OCI-LY7 (cell line): ENCODE measurements around the gene KNDC1. TPM values are rescaled to one million over a fixed set of nuclear protein-coding genes. Genes with fewer than 3 reads are reported as not detected.

Experiments used
- BruUV-seq: library from RNA; stranded (reverse); fragments of 400-500 nt; replicated peaks from 2 replicates; lab custom pipeline; 2021; lab: Mats Ljungman, UMichigan
- CTCF ChIA-PET: fragments of 300-600 bp; sonication (Branson Sonifier 250); formaldehyde crosslinking; loops from one replicate; lab custom pipeline; 2022; ENCODE audit warnings: antibody characterized with exemption; ENCODE audit not compliant: unreplicated experiment; lab: Charles Lee
- POLR2A ChIA-PET: fragments of 300-600 bp; sonication (Branson Sonifier 250); formaldehyde crosslinking; loops from one replicate; lab custom pipeline; 2022; ENCODE audit warnings: antibody characterized with exemption; lab: Charles Lee
- DNase-seq: peaks from one replicate; pipeline ENCODE4 v3.0.0-alpha.2; 2015; ENCODE audit warnings: low spot score
- H2AFZ ChIP-seq: fragments of 200-600 bp; sonication (generic), shearing (Covaris generic); 2 replicates; pipeline ENCODE4 v1.6.1; 2014; ENCODE audit warnings: mild to moderate bottlenecking, antibody characterized with exemption, low read length, moderate library complexity
- H3K27ac ChIP-seq: fragments of 200-600 bp; sonication (generic); 2 replicates; pipeline ENCODE4 v1.5.1; 2014; ENCODE audit warnings: mixed run types, low read depth, mild to moderate bottlenecking, moderate library complexity, low read length, inconsistent platforms; ENCODE audit not compliant: poor library complexity, severe bottlenecking
- H3K36me3 ChIP-seq: fragments of 200-600 bp; sonication (generic); 2 replicates; pipeline ENCODE4 v1.6.1; 2014; ENCODE audit warnings: mild to moderate bottlenecking, antibody characterized with exemption, low read length, moderate library complexity, mixed read lengths; ENCODE audit not compliant: insufficient read depth
- H3K4me1 ChIP-seq: fragments of 200-600 bp; sonication (generic); 2 replicates; pipeline ENCODE4 v1.5.1; 2014; ENCODE audit warnings: mild to moderate bottlenecking, low read length; ENCODE audit not compliant: insufficient read depth, poor library complexity, severe bottlenecking
- H3K4me2 ChIP-seq: fragments of 200-600 bp; sonication (generic); 2 replicates; pipeline ENCODE4 v1.6.1; 2014; ENCODE audit warnings: mild to moderate bottlenecking, low read length
- H3K4me3 ChIP-seq: fragments of 200-600 bp; sonication (generic); 2 replicates; pipeline ENCODE4 v1.5.1; 2014; ENCODE audit warnings: mild to moderate bottlenecking, low read depth, low read length; ENCODE audit not compliant: poor library complexity, severe bottlenecking
- H3K79me2 ChIP-seq: fragments of 200-600 bp; sonication (generic); 2 replicates; pipeline ENCODE4 v1.6.1; 2016; ENCODE audit warnings: low read depth, mild to moderate bottlenecking, low read length, moderate library complexity, mixed read lengths; ENCODE audit not compliant: insufficient read depth
- H3K9me2 ChIP-seq: fragments of 200-600 bp; sonication (generic); 2 replicates; pipeline ENCODE4 v1.6.1; 2016; ENCODE audit warnings: mild to moderate bottlenecking, low read length, mixed read lengths; ENCODE audit not compliant: insufficient read depth
- H3K9me3 ChIP-seq: fragments of 200-600 bp; sonication (generic); 2 replicates; pipeline ENCODE4 v1.6.1; 2014; ENCODE audit warnings: mild to moderate bottlenecking, mixed run types, low read length, mixed read lengths
- H4K20me1 ChIP-seq: fragments of 200-600 bp; sonication (generic); 2 replicates; pipeline ENCODE4 v1.6.1; 2014; ENCODE audit warnings: mild to moderate bottlenecking, antibody characterized with exemption, low read length, moderate library complexity, mixed read lengths; ENCODE audit not compliant: insufficient read depth
- CTCF ChIP-seq: fragments of 200-600 bp; sonication (generic); conservative IDR thresholded peaks from 2 replicates; pipeline ENCODE4 v1.5.1; 2014; ENCODE audit warnings: mild to moderate bottlenecking, antibody characterized with exemption, low read length, moderate library complexity, mixed read lengths
- EZH2phosphoT487 ChIP-seq: fragments of 200-600 bp; sonication (generic); IDR thresholded peaks from 2 replicates; pipeline ENCODE4 v1.6.1; 2018; ENCODE audit warnings: low read depth, borderline replicate concordance, mild to moderate bottlenecking, mixed run types, antibody characterized with exemption, low read length, moderate library complexity, mixed read lengths
- intact Hi-C: fragments of 100-400 bp; cut with micrococcal nuclease; formaldehyde crosslinking; loops from one replicate; pipeline ENCODE4 v1.10.0; 2022; ENCODE audit not compliant: unreplicated experiment
- total RNA-seq, 2 experiments: library from RNA; depleted of rRNA in 1 of 2; stranded (reverse); fragments of >200 nt in 1 of 2; shearing (Covaris generic) in 1 of 2; gene quantifications; 2 replicates each; pipeline ENCODE4 v1.2.3, GENCODE V29; 2014 to 2022

Gene KNDC1
- total RNA-seq, 2 experiments from 2014 or later, result not detected

GRCh38 chr10:133260895-133261725 lies 101.1 kb downstream of the KNDC1 start:
- Histone ChIP-seq H3K9me3 (no peaks in the 10 kb centered on the region), H3K36me3 (no peaks in the 10 kb centered on the region), H3K4me1 (peaks cover 26% of the 10 kb centered on the region), H3K27ac (no peak overlapping the region), H3K9me2 (no peaks in the 10 kb centered on the region), H4K20me1 (no peaks in the 10 kb centered on the region), H3K79me2 (no peaks in the 10 kb centered on the region), H3K4me3 (peak overlapping the region; percentile 69), H2AFZ (peak overlapping the region; percentile 74; the same call in 1 of the 2 replicates), H3K4me2 (peak overlapping the region; percentile 97)
- TF ChIP-seq CTCF (no peak), EZH2phosphoT487 (no peak)
- CTCF ChIA-PET, result no interaction called here
- intact Hi-C loops, result loop anchor here (5.0 kb wide), 1 partner anchor 46 kb away; the partner anchor contains the start of genes TUBGCP2 and ZNF511
- POLR2A ChIA-PET, result no interaction called here
- BruUV-seq, result no TSS peak
- DNase-seq, result peak; percentile 34

- Histone ChIP-seq H3K4me2 (peak overlapping the region; percentile 97), H4K20me1 (no peaks in the 10 kb centered on the region), H3K27ac (no peak overlapping the region), H3K4me3 (peak overlapping the region; percentile 69), H3K36me3 (no peaks in the 10 kb centered on the region), H3K4me1 (peaks cover 26% of the 10 kb centered on the region), H3K9me3 (no peaks in the 10 kb centered on the region), H3K9me2 (no peaks in the 10 kb centered on the region), H3K79me2 (no peaks in the 10 kb centered on the region), H2AFZ (peak overlapping the region; percentile 74; the same call in 1 of the 2 replicates)
- intact Hi-C loops, result loop anchor here (5.0 kb wide), 1 partner anchor 45 kb away; the partner anchor contains the start of genes TUBGCP2 and ZNF511
- peak; percentile 84 for DNase-seq
- POLR2A ChIA-PET, result no interaction called here
- no peak for TF ChIP-seq CTCF
- TF ChIP-seq EZH2phosphoT487, result no peak
- CTCF ChIA-PET, result no interaction called here
- no TSS peak for BruUV-seq
Measured at GRCh38 chr10:133261726-133262325, 101.8 kb downstream of the KNDC1 start.

- Histone ChIP-seq H4K20me1 (no peaks in the 10 kb centered on the region), H3K9me3 (no peaks in the 10 kb centered on the region), H3K27ac (no peak overlapping the region), H3K79me2 (no peaks in the 10 kb centered on the region), H3K4me2 (no peak overlapping the region), H3K9me2 (no peaks in the 10 kb centered on the region), H3K36me3 (no peaks in the 10 kb centered on the region), H3K4me1 (peaks cover 18% of the 10 kb centered on the region), H3K4me3 (no peak overlapping the region), H2AFZ (no peak overlapping the region)
- intact Hi-C loops, result loop anchor here (5.0 kb wide), 1 partner anchor 45 kb away; the partner anchor contains the start of genes TUBGCP2 and ZNF511
- ChIA-PET POLR2A (no interaction called here), CTCF (no interaction called here)
- no peak for TF ChIP-seq EZH2phosphoT487
- no peak for TF ChIP-seq CTCF
- no peak for DNase-seq
- BruUV-seq, result no TSS peak
Measured at GRCh38 chr10:133262696-133263095, 102.7 kb downstream of the KNDC1 start.
